Gastroesophageal sphincter (tissue), 4 donors: ENCODE data around the gene EPB41L4B. TPM values are rescaled to one million over a fixed set of nuclear protein-coding genes. Genes with fewer than 3 reads are reported as not detected.

ENCODE experiments used
- ATAC-seq: fragments of 150-250 bp; one replicate; pipeline ENCODE4 v1.9.1; 2016; ENCODE audit warnings: mild to moderate bottlenecking, moderate library complexity
- H3K27ac ChIP-seq, 4 donors: fragments of 200-600 bp; sonication (generic) in 3 of 4; 1 replicate in 3 of 4; 2 replicates in 1 of 4; pipeline ENCODE4 v1.5.1; 2016 to 2019
- H3K27me3 ChIP-seq: fragments of 200-600 bp; sonication (generic); one replicate; pipeline ENCODE4 v1.5.1; 2019
- H3K36me3 ChIP-seq, 2 donors: fragments of 200-600 bp; sonication (generic); one replicate each; pipeline ENCODE4 v1.5.1; 2019; ENCODE audit warnings: control low read depth in 1 of 2
- H3K4me1 ChIP-seq, 3 donors: fragments of 200-600 bp; sonication (generic); 1 replicate in 2 of 3; 2 replicates in 1 of 3; pipeline ENCODE4 v1.5.1; 2016 to 2019; ENCODE audit warnings: control low read depth in 2 of 3
- H3K4me3 ChIP-seq, 2 donors: fragments of 200-600 bp; sonication (generic); one replicate each; pipeline ENCODE4 v1.5.1; 2019; ENCODE audit warnings: mild to moderate bottlenecking in 1 of 2, moderate library complexity in 1 of 2
- H3K9me3 ChIP-seq, 3 donors: fragments of 200-600 bp; sonication (generic); one replicate each; pipeline ENCODE4 v1.5.1; 2017 to 2019; ENCODE audit warnings: control low read depth in 2 of 3
- CTCF ChIP-seq, 4 experiments: fragments of 200-600 bp in 2 of 4; fragments of 450-650 bp in 2 of 4; sonication (generic) in 1 of 4; IDR thresholded peaks; one replicate each; pipeline ENCODE4 v1.5.1; 2017 to 2019; ENCODE audit warnings: antibody characterized with exemption in 4 of 4, mild to moderate bottlenecking in 2 of 4, moderate library complexity in 2 of 4
- EP300 ChIP-seq: sonication (generic); formaldehyde crosslinking; IDR thresholded peaks from one replicate; pipeline ENCODE4 v1.6.1; 2017; ENCODE audit warnings: antibody characterized with exemption, mild to moderate bottlenecking
- POLR2A ChIP-seq, 2 donors: fragments of 450-650 bp; IDR thresholded peaks; one replicate each; pipeline ENCODE4 v1.6.1; 2017; ENCODE audit warnings: antibody characterized with exemption in 2 of 2, mild to moderate bottlenecking in 2 of 2, moderate library complexity in 1 of 2
- POLR2AphosphoS5 ChIP-seq: sonication (generic); formaldehyde crosslinking; IDR thresholded peaks from one replicate; pipeline ENCODE4 v1.6.1; 2017; ENCODE audit warnings: antibody characterized with exemption
- WGBS, 2 donors: methylation state at CpG; one replicate each; pipeline ENCODE4 v1.1.5; 2018; ENCODE audit warnings: low coverage in 1 of 2; 5-methylcytosine and 5-hydroxymethylcytosine counted together
- total RNA-seq, 4 donors: library from RNA; depleted of rRNA; stranded (reverse); fragments of >200 nt; gene quantifications; one replicate each; pipeline ENCODE4 v1.1.0, GENCODE V29; 2016

The EPB41L4B gene
- total RNA-seq, 4 donors from 2014 or later, result 1.2 to 1.7 (median 1.4) TPM; not detected in 1

GRCh38 chr9:109283012-109283411 is 37.8 kb downstream of the EPB41L4B start:
- TF ChIP-seq EP300, result no peak
- no peak for TF ChIP-seq POLR2AphosphoS5
- no peak for TF ChIP-seq CTCF (IDR thresholded peaks at IDR 0.05)
- no peak for TF ChIP-seq POLR2A (IDR thresholded peaks at IDR 0.05)
- H3K9me3 ChIP-seq, result no peaks in the 10 kb centered on the region
- H3K4me1 ChIP-seq, result no peaks in the 10 kb centered on the region
- H3K4me3 ChIP-seq, result no peak overlapping the region
- no peak overlapping the region for H3K27ac ChIP-seq
- no peak for ATAC-seq
- H3K36me3 ChIP-seq, result no peaks in the 10 kb centered on the region
- H3K27me3 ChIP-seq, result no peaks in the 10 kb centered on the region
- 69 to 100% methylated on average over 1 to 3 of the region's 3 CpGs for WGBS, 2 donors

DNA sequence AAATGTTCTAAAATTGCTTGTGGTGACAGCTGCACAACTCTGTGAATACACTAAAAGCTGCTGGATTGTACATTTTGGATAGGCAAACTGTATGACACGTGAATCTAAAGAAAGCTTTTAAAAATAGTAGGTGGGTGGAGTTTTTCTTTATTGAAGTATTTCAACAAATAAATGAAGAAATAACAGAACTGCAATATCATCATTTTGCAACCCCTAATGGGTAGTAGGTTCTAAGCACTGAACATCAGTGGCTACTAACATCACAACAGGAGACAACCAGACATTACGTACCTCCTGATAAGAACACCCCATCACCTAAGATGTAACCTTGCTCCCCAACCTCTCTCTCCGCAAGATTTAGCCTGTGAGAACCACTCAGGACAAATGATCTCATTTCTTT is 38.6 kb downstream of the EPB41L4B start:
- Histone ChIP-seq H3K36me3 (no peaks in the 10 kb centered on the region), H3K9me3 (no peaks in the 10 kb centered on the region), H3K27me3 (no peaks in the 10 kb centered on the region), H3K27ac (no peak overlapping the region), H3K4me1 (no peaks in the 10 kb centered on the region), H3K4me3 (no peak overlapping the region)
- TF ChIP-seq EP300 (no peak), POLR2A (IDR thresholded peaks at IDR 0.05) (no peak), CTCF (IDR thresholded peaks at IDR 0.05) (no peak), POLR2AphosphoS5 (no peak)
- no peak for ATAC-seq
- 92 to 100% methylated on average over 2 to 3 of the region's 3 CpGs for WGBS, 2 donors

DNA sequence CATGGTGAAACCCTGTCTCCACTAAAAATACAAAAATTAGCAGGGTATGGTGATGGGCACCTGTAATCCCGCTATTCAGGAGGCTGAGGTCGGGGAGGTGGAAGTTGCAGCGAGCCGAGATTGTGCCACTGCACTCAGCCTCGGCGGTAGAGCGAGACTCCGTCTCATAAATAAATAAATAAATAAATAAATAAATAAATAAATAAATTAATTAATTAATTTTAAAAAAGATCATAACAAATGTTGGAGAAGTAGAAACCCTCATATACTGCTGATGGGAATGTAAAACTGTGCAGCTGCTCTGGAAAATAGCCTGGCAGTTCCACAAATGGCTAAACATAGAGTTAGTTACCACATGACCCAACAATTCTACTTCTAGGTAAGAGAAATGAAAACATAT is 39.3 kb downstream of the EPB41L4B start:
- WGBS, 2 donors, result 98% methylated on average over 8 of the region's 8 CpGs; no CpG with 5 or more reads in 1 of the 2 donors
- H3K4me3 ChIP-seq, result no peak overlapping the region
- H3K27ac ChIP-seq, result no peak overlapping the region
- H3K36me3 ChIP-seq, result no peaks in the 10 kb centered on the region
- no peaks in the 10 kb centered on the region for H3K4me1 ChIP-seq
- TF ChIP-seq CTCF (IDR thresholded peaks at IDR 0.05), result no peak
- no peak for TF ChIP-seq POLR2A (IDR thresholded peaks at IDR 0.05)
- no peak for TF ChIP-seq POLR2AphosphoS5
- no peak for TF ChIP-seq EP300
- no peaks in the 10 kb centered on the region for H3K9me3 ChIP-seq
- ATAC-seq, result no peak
- no peaks in the 10 kb centered on the region for H3K27me3 ChIP-seq

- H3K4me3 ChIP-seq, result no peak overlapping the region
- no peak overlapping the region for H3K27ac ChIP-seq
- no peaks in the 10 kb centered on the region for H3K27me3 ChIP-seq
- H3K9me3 ChIP-seq, result no peaks in the 10 kb centered on the region
- H3K4me1 ChIP-seq, result no peaks in the 10 kb centered on the region
- TF ChIP-seq EP300 (no peak), POLR2AphosphoS5 (no peak), POLR2A (IDR thresholded peaks at IDR 0.05) (no peak), CTCF (IDR thresholded peaks at IDR 0.05) (no peak)
- no peak for ATAC-seq
- WGBS, 2 donors, result 65% methylated on average over 2 of the region's 2 CpGs; no CpG with 5 or more reads in 1 of the 2 donors
- H3K36me3 ChIP-seq, result no peaks in the 10 kb centered on the region
Observed at GRCh38 chr9:109278848-109279247, 42.0 kb downstream of the EPB41L4B start.

DNA sequence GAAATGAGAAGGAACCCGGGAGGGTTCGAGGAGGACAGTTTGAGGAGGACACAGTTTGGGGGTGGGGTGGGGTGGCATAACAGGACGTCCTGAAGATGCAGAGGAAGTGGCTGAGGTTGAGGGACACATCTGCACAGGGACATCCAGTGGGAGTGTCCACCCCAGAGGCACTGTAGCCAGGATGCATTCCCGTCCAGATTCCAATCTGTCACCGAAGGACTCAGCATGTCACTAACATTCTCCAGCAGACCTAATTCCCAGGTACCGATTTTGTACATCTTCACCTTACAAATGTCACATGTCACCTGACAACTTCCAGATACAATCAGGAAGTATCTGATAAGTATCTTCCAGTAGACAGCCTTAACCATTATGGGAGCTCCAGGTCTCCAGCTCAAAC is 42.6 kb downstream of the EPB41L4B start:
- H3K36me3 ChIP-seq, result no peaks in the 10 kb centered on the region
- no peak for ATAC-seq
- no peak overlapping the region for H3K4me3 ChIP-seq
- no peak for TF ChIP-seq POLR2A (IDR thresholded peaks at IDR 0.05)
- no peak for TF ChIP-seq CTCF (IDR thresholded peaks at IDR 0.05)
- TF ChIP-seq POLR2AphosphoS5, result no peak
- H3K27ac ChIP-seq, result no peak overlapping the region
- no peaks in the 10 kb centered on the region for H3K27me3 ChIP-seq
- no peaks in the 10 kb centered on the region for H3K9me3 ChIP-seq
- WGBS, 2 donors, result 79 to 82% methylated on average over 5 of the region's 6 CpGs
- H3K4me1 ChIP-seq, result no peaks in the 10 kb centered on the region
